NT2/D1 (cell line): ENCODE measurements around the gene PLEKHG7.

ENCODE experiments used
- SUZ12 ChIP-seq: IDR thresholded peaks from 2 replicates; pipeline ENCODE4 v1.6.1; 2011; ENCODE audit not compliant: insufficient read length, insufficient read depth; ENCODE audit errors: extremely low read depth
- ZNF274 ChIP-seq: IDR thresholded peaks from 2 replicates; pipeline ENCODE4 v1.6.1; 2011; ENCODE audit warnings: mild to moderate bottlenecking, low read depth, low read length

- TF ChIP-seq ZNF274 (no peak), SUZ12 (no peak)
Observed at GRCh38 chr12:92784356-92784755, 81.6 kb downstream of the PLEKHG7 start.
